ENCODE measurements around the gene FAM50A.

FAM50A gene

GRCh38 chrX:154419688-154420401 lies 24.1 kb upstream of the FAM50A start:
- TF ChIP-seq CTCF (IDR thresholded peaks at IDR 0.05; ENCODE audit: control insufficient read depth, extremely low read depth, insufficient read depth) = no peak
- no peak overlapping the region for H3K4me3 ChIP-seq (ENCODE audit: low read depth, low read length)
- DNase-seq (ENCODE audit: low read depth) = no peak

GRCh38 chrX:154420402-154420756 lies 23.6 kb upstream of the FAM50A start:
- DNase-seq (ENCODE audit: low read depth) = no peak
- no peak overlapping the region for H3K4me3 ChIP-seq (ENCODE audit: low read depth, low read length)
- TF ChIP-seq CTCF (IDR thresholded peaks at IDR 0.05; ENCODE audit: control insufficient read depth, extremely low read depth, insufficient read depth) = no peak

GRCh38 chrX:154426916-154427770 lies 16.8 kb upstream of the FAM50A start:
- TF ChIP-seq CTCF (IDR thresholded peaks at IDR 0.05; ENCODE audit: control insufficient read depth, extremely low read depth, insufficient read depth) = no peak
- H3K4me3 ChIP-seq (ENCODE audit: low read depth, low read length) = no peak overlapping the region
- DNase-seq (ENCODE audit: low read depth) = no peak

GRCh38 chrX:154428176-154429171 lies 15.5 kb upstream of the FAM50A start, which contains the start of gene ATP6AP1:
Gene ATP6AP1 (plus strand): TSS chrX:154428677. CDS start chrX:154428693, 16 bp downstream.
- H3K4me3 ChIP-seq (ENCODE audit: low read depth, low read length) = peak within 1 kb of the TSS; percentile 72
- TF ChIP-seq CTCF (IDR thresholded peaks at IDR 0.05; ENCODE audit: control insufficient read depth, extremely low read depth, insufficient read depth) = peak; percentile 18; the same call in 1 of the 2 replicates
- DNase-seq (ENCODE audit: low read depth) = peak; percentile 80

GRCh38 chrX:154429711-154430110 lies 14.2 kb upstream of the FAM50A start:
- TF ChIP-seq CTCF (IDR thresholded peaks at IDR 0.05; ENCODE audit: control insufficient read depth, extremely low read depth, insufficient read depth) = no peak
- no peak for DNase-seq (ENCODE audit: low read depth)
- peak overlapping the region; percentile 72 for H3K4me3 ChIP-seq (ENCODE audit: low read depth, low read length)

GRCh38 chrX:154430479-154430878 lies 13.5 kb upstream of the FAM50A start:
- peak overlapping the region; percentile 21; the same call in 1 of the 2 replicates for H3K4me3 ChIP-seq (ENCODE audit: low read depth, low read length)
- no peak for DNase-seq (ENCODE audit: low read depth)
- TF ChIP-seq CTCF (IDR thresholded peaks at IDR 0.05; ENCODE audit: control insufficient read depth, extremely low read depth, insufficient read depth) = no peak
